Endodermal cell (in vitro differentiated cells): ENCODE results near the gene PRODH2. TPM values are rescaled to one million over a fixed set of nuclear protein-coding genes. Genes with fewer than 3 reads are reported as not detected.
A peak's percentile ranks its signal among the peaks of the same experiment; 100 is the strongest.

ENCODE experiments used
- DNase-seq: peaks from one replicate; pipeline ENCODE4 v3.0.0-alpha.2; 2017
- H3K27ac ChIP-seq: 2 replicates; pipeline ENCODE4 v1.5.1; 2013; ENCODE audit warnings: mild to moderate bottlenecking, low read depth, low read length, moderate library complexity
- H3K27me3 ChIP-seq: 2 replicates; pipeline ENCODE4 v1.6.1; 2013; ENCODE audit warnings: mild to moderate bottlenecking, low read length, moderate library complexity; ENCODE audit not compliant: insufficient read depth, control insufficient read depth, poor library complexity, severe bottlenecking
- H3K36me3 ChIP-seq: 2 replicates; pipeline ENCODE4 v1.7.0; 2013; ENCODE audit warnings: mild to moderate bottlenecking, low read length, moderate library complexity; ENCODE audit not compliant: control insufficient read depth, insufficient read depth
- H3K4me1 ChIP-seq: one replicate; pipeline ENCODE4 v1.7.0; 2013; ENCODE audit warnings: low read length; ENCODE audit not compliant: control insufficient read depth, insufficient read depth
- H3K4me3 ChIP-seq: 2 replicates; pipeline ENCODE4 v1.5.1; 2013; ENCODE audit warnings: mild to moderate bottlenecking, low read length, moderate library complexity
- H3K9ac ChIP-seq: 2 replicates; pipeline ENCODE4 v1.6.1; 2013; ENCODE audit warnings: mild to moderate bottlenecking, low read length, moderate library complexity; ENCODE audit not compliant: poor library complexity, severe bottlenecking; ENCODE audit errors: extremely low read depth
- H3K9me3 ChIP-seq: 2 replicates; pipeline ENCODE4 v1.6.1; 2013; ENCODE audit warnings: mild to moderate bottlenecking, low read length, moderate library complexity; ENCODE audit not compliant: control insufficient read depth
- H3K27ac Mint-ChIP-seq: 2 replicates; pipeline ENCODE4 v1.8.0; 2020; ENCODE audit warnings: mixed read lengths
- H3K27me3 Mint-ChIP-seq: 2 replicates; pipeline ENCODE4 v1.8.0; 2021; ENCODE audit warnings: mild to moderate bottlenecking, mixed read lengths; ENCODE audit not compliant: insufficient read depth
- H3K36me3 Mint-ChIP-seq: 2 replicates; pipeline ENCODE4 v1.8.0; 2020; ENCODE audit warnings: low read depth, mixed read lengths
- H3K4me1 Mint-ChIP-seq: 2 replicates; pipeline ENCODE4 v1.8.0; 2020; ENCODE audit warnings: mixed read lengths
- H3K4me3 Mint-ChIP-seq: 2 replicates; pipeline ENCODE4 v1.8.0; 2020; ENCODE audit warnings: mild to moderate bottlenecking, moderate library complexity, mixed read lengths
- H3K9me3 Mint-ChIP-seq: 2 replicates; pipeline ENCODE4 v1.8.0; 2020; ENCODE audit warnings: mild to moderate bottlenecking, mixed read lengths
- WGBS, 2 experiments: methylation state at CpG; one replicate each; pipeline versions ENCODE4 v1.1.5 to v1.1.7; 2013; ENCODE audit warnings: missing lambda C conversion rate in 2 of 2, mixed read lengths in 1 of 2; ENCODE audit not compliant: insufficient coverage in 1 of 2, insufficient read length in 1 of 2; 5-methylcytosine and 5-hydroxymethylcytosine counted together
- total RNA-seq, 2 donors: library from RNA; stranded (reverse); fragmentation: NEBNext Ultra II Directional in 1 of 2; extraction: Animal tissue kit (Norgen Biotek cat#: 25700) in 1 of 2; gene quantifications; 2 replicates in 1 of 2; 3 replicates in 1 of 2; pipeline ENCODE4 v1.2.1, GENCODE V29; 2021
- TF ChIP-seq, protein P1 (sequence below): fragments of 200-600 bp; sonication (generic); conservative IDR thresholded peaks from 2 replicates; pipeline ENCODE4 v1.5.0; 2021; ENCODE audit warnings: antibody characterized with exemption, mild to moderate bottlenecking

The PRODH2 gene
- total RNA-seq, 2 donors from 2014 or later = 1.0 to 1.5 TPM

DNA sequence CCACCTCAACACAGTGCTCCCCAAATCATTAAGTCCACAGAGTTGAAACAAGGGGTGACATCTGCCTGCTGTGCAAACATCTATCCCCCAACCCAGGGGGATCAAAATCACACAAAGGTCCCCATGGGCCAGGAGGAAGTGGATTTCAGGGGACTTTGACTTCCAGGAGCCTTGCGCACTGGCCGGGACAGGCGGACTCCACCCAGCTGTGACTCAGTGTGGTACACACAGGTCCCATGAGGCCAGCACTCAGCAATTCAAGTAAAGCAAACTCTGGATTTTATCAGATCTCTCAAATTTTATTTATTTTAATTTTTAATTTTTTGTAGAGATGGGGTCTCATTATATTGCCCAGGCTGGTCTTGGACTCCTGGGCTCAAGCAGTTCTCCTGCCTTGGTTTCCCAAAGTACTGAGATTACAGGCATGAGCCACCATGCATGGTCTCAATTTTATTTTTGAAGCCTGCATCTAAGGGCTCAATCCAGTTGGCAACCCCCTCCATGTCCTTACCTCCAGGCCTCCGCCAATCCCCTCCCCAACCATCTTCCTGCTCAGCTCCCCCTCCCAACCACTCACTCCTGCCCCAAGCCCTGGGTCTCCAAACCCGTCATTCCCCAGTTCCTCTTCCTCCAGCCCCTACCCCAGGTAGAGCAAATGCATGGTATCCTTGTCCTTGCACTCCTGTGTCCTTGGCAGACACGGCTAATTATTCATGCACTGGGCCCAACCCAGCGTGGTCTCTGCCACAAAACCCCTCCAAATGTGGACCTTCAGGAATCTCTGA lies 19.1 kb downstream of the PRODH2 start:
- no peaks in the 10 kb centered on the region for H3K9me3 Mint-ChIP-seq
- DNase-seq = no peak
- Histone ChIP-seq H3K9ac (no peak overlapping the region), H3K4me1 (no peaks in the 10 kb centered on the region), H3K27ac (no peak overlapping the region), H3K9me3 (no peaks in the 10 kb centered on the region), H3K27me3 (peaks cover 36% of the 10 kb centered on the region), H3K4me3 (no peak overlapping the region), H3K36me3 (no peaks in the 10 kb centered on the region)
- no peaks in the 10 kb centered on the region for H3K36me3 Mint-ChIP-seq
- H3K4me3 Mint-ChIP-seq = no peak overlapping the region
- 87 to 93% methylated on average over 7 of the region's 7 CpGs for WGBS, 2 experiments
- TF ChIP-seq, protein P1, sequence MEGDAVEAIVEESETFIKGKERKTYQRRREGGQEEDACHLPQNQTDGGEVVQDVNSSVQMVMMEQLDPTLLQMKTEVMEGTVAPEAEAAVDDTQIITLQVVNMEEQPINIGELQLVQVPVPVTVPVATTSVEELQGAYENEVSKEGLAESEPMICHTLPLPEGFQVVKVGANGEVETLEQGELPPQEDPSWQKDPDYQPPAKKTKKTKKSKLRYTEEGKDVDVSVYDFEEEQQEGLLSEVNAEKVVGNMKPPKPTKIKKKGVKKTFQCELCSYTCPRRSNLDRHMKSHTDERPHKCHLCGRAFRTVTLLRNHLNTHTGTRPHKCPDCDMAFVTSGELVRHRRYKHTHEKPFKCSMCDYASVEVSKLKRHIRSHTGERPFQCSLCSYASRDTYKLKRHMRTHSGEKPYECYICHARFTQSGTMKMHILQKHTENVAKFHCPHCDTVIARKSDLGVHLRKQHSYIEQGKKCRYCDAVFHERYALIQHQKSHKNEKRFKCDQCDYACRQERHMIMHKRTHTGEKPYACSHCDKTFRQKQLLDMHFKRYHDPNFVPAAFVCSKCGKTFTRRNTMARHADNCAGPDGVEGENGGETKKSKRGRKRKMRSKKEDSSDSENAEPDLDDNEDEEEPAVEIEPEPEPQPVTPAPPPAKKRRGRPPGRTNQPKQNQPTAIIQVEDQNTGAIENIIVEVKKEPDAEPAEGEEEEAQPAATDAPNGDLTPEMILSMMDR = no peak
- peaks cover 4% of the 10 kb centered on the region for H3K4me1 Mint-ChIP-seq
- no peak overlapping the region for H3K27ac Mint-ChIP-seq
- H3K27me3 Mint-ChIP-seq = peaks cover 29% of the 10 kb centered on the region

DNA sequence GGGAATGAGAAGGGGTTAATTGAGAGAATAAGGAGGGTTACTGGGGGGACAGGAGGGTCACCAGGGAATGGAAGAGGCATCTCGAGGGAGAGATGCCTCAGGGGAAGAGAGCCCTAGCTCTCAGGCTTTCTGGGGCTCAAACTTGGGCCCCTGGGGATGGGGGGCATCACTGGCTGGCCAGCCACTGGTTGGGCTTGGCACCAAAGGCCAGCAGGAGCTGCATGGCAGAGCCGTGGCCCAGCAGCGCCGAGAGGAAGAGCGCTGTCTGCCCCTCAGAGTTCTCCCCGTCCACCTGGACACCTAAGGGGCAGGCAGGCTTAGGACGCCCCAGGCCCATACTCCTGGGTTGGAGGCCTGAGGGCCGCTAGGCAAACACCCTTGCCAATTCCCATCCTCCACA lies 19.8 kb downstream of the PRODH2 start:
- no peak overlapping the region for H3K4me3 ChIP-seq
- H3K27ac ChIP-seq = no peak overlapping the region
- WGBS, 2 experiments = 86 to 88% methylated on average over 6 to 8 of the region's 8 CpGs
- H3K4me1 Mint-ChIP-seq = peaks cover 4% of the 10 kb centered on the region
- no peaks in the 10 kb centered on the region for H3K9me3 Mint-ChIP-seq
- DNase-seq = no peak
- H3K4me1 ChIP-seq = no peaks in the 10 kb centered on the region
- TF ChIP-seq, protein P1 = no peak
- no peaks in the 10 kb centered on the region for H3K36me3 Mint-ChIP-seq
- H3K27me3 Mint-ChIP-seq = peaks cover 24% of the 10 kb centered on the region
- H3K9me3 ChIP-seq = no peaks in the 10 kb centered on the region
- no peaks in the 10 kb centered on the region for H3K36me3 ChIP-seq
- H3K9ac ChIP-seq = no peak overlapping the region
- H3K4me3 Mint-ChIP-seq = no peak overlapping the region
- H3K27ac Mint-ChIP-seq = no peak overlapping the region
- H3K27me3 ChIP-seq = peaks cover 30% of the 10 kb centered on the region

DNA sequence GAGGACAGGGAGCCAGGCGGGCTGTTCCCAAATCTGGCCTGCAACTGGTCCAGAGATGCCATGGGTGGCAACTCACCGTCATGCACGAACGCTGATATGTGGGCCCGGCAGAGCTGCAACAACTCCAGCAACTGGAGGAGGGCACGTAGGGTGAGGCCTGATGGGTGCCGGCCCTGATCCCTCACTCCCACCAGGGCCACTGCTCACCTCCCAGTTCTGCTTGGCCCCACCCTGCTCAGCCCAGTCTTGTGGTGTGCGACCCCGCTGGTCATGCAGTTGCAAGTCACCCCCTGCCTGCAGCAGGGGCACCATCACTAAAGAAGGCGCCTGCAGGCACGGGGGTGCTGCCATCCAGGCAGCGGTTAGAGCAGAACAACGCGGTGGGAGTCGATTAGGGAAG lies 20.3 kb downstream of the PRODH2 start:
- WGBS, 2 experiments = 89 to 100% methylated on average over 4 to 15 of the region's 15 CpGs
- no peak overlapping the region for H3K4me3 Mint-ChIP-seq
- DNase-seq = peak; percentile 40
- H3K27ac Mint-ChIP-seq = no peak overlapping the region
- Histone ChIP-seq H3K27me3 (peaks cover 24% of the 10 kb centered on the region), H3K9ac (no peak overlapping the region), H3K4me3 (no peak overlapping the region), H3K27ac (no peak overlapping the region), H3K9me3 (no peaks in the 10 kb centered on the region), H3K36me3 (no peaks in the 10 kb centered on the region), H3K4me1 (no peaks in the 10 kb centered on the region)
- H3K4me1 Mint-ChIP-seq = peaks cover 4% of the 10 kb centered on the region
- peaks cover 18% of the 10 kb centered on the region for H3K27me3 Mint-ChIP-seq
- TF ChIP-seq, protein P1 = no peak
- no peaks in the 10 kb centered on the region for H3K36me3 Mint-ChIP-seq
- no peaks in the 10 kb centered on the region for H3K9me3 Mint-ChIP-seq
